ENCODE measurements around the gene CACNB4. TPM values are rescaled to one million over a fixed set of nuclear protein-coding genes. Genes with fewer than 3 reads are reported as not detected.

The CACNB4 gene
- total and polyA plus RNA-seq, 9 of the 15 experiments (the other 6 are each of a cell fraction or from before 2014, with no cell fraction given), result 0.01 to 0.20 (median 0.04) TPM; not detected in 1

- TF ChIP-seq, protein P1, sequence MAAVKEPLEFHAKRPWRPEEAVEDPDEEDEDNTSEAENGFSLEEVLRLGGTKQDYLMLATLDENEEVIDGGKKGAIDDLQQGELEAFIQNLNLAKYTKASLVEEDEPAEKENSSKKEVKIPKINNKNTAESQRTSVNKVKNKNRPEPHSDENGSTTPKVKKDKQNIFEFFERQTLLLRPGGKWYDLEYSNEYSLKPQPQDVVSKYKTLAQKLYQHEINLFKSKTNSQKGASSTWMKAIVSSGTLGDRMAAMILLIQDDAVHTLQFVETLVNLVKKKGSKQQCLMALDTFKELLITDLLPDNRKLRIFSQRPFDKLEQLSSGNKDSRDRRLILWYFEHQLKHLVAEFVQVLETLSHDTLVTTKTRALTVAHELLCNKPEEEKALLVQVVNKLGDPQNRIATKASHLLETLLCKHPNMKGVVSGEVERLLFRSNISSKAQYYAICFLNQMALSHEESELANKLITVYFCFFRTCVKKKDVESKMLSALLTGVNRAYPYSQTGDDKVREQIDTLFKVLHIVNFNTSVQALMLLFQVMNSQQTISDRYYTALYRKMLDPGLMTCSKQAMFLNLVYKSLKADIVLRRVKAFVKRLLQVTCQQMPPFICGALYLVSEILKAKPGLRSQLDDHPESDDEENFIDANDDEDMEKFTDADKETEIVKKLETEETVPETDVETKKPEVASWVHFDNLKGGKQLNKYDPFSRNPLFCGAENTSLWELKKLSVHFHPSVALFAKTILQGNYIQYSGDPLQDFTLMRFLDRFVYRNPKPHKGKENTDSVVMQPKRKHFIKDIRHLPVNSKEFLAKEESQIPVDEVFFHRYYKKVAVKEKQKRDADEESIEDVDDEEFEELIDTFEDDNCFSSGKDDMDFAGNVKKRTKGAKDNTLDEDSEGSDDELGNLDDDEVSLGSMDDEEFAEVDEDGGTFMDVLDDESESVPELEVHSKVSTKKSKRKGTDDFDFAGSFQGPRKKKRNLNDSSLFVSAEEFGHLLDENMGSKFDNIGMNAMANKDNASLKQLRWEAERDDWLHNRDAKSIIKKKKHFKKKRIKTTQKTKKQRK (IDR thresholded peaks at IDR 0.05; ENCODE audit: borderline replicate concordance, low read depth, low read length), result no peak
- TF ChIP-seq ZBTB9 (CRISPR knock-in tag; IDR thresholded peaks at IDR 0.05) (peak; percentile 91), TEAD2 (tag; IDR thresholded peaks at IDR 0.05) (no peak), PATZ1 (CRISPR knock-in tag; IDR thresholded peaks at IDR 0.05; ENCODE audit: borderline replicate concordance) (peak; percentile 76; the same call in 1 of the 2 replicates), CCAR2 (IDR thresholded peaks at IDR 0.05; ENCODE audit: low read depth, low read length) (no peak), ZNF609 (CRISPR knock-in tag; IDR thresholded peaks at IDR 0.05; ENCODE audit: borderline replicate concordance) (no peak), TCFL5 (CRISPR knock-in tag; conservative IDR thresholded peaks at IDR 0.05) (peak; percentile 52; the same call in 1 of the 2 replicates), RHOXF2B (CRISPR knock-in tag; conservative IDR thresholded peaks at IDR 0.05) (no peak)
These were observed 55.9 kb downstream of the CACNB4 start (continued) for GRCh38 chr2:152042636-152043615.

Measured in K562 (cell line).